IMR-90 (cell line): ENCODE measurements around the gene CMIP. TPM values are rescaled to one million over a fixed set of nuclear protein-coding genes. Genes with fewer than 3 reads are reported as not detected.

Source experiments
- ATAC-seq: fragments of 200-7000 bp; cut with Tn5 transposase; 2 replicates; pipeline ENCODE4 v1.9.1; 2020; ENCODE audit warnings: low read depth, mild to moderate bottlenecking, moderate library complexity
- BruUV-seq: library from RNA; stranded (reverse); fragments of 400-500 nt; replicated peaks from 2 replicates; lab custom pipeline; 2021; lab: Mats Ljungman, UMichigan
- CTCF ChIA-PET: fragments of 300-600 bp; formaldehyde crosslinking; extraction: SDS; loops from one replicate; lab custom pipeline; 2021; ENCODE audit warnings: antibody characterized with exemption; lab: Yijun Ruan, JAX
- POLR2A ChIA-PET: fragments of 300-600 bp; sonication (Branson Sonifier 250); formaldehyde crosslinking; loops from one replicate; lab custom pipeline; 2022; ENCODE audit warnings: antibody characterized with exemption; ENCODE audit not compliant: unreplicated experiment; lab: Charles Lee
- DNase-seq: peaks from one replicate; pipeline ENCODE4 v3.0.0; 2013
- H2AFZ ChIP-seq: replicated peaks from 2 replicates; pipeline ENCODE3; 2013; ENCODE audit warnings: low read length, mild to moderate bottlenecking; ENCODE audit not compliant: poor library complexity
- H2AK5ac ChIP-seq: 2 replicates; pipeline ENCODE4 v1.6.1; 2013; ENCODE audit warnings: low read depth, low read length, inconsistent platforms
- H2AK9ac ChIP-seq: replicated peaks from 2 replicates; pipeline ENCODE3; 2013; ENCODE audit warnings: mild to moderate bottlenecking, low read depth, low read length, moderate library complexity; ENCODE audit not compliant: poor library complexity
- H2BK120ac ChIP-seq: 2 replicates; pipeline ENCODE4 v1.6.1; 2013; ENCODE audit warnings: low read depth, low read length, inconsistent platforms
- H2BK15ac ChIP-seq: 3 replicates; pipeline ENCODE4 v1.6.1; 2013; ENCODE audit warnings: low read depth, low read length, inconsistent platforms
- H2BK20ac ChIP-seq: 2 replicates; pipeline ENCODE4 v1.6.1; 2013; ENCODE audit warnings: low read depth, mild to moderate bottlenecking, inconsistent platforms, low read length, moderate library complexity
- H2BK5ac ChIP-seq: 2 replicates; pipeline ENCODE4 v1.6.1; 2013; ENCODE audit warnings: mild to moderate bottlenecking, low read depth, low read length, inconsistent platforms; ENCODE audit not compliant: poor library complexity, severe bottlenecking
- H3K14ac ChIP-seq: replicated peaks from 2 replicates; pipeline ENCODE4 v1.6.1; 2013; ENCODE audit warnings: low read depth, low read length, inconsistent platforms
- H3K18ac ChIP-seq: 2 replicates; pipeline ENCODE4 v1.6.1; 2013; ENCODE audit warnings: low read depth, low read length, control low read depth
- H3K23ac ChIP-seq: 2 replicates; pipeline ENCODE4 v1.6.1; 2013; ENCODE audit warnings: low read depth, low read length, inconsistent platforms
- H3K27ac ChIP-seq: 2 replicates; pipeline ENCODE4 v1.5.1; 2013; ENCODE audit warnings: mild to moderate bottlenecking, control low read depth, low read length; ENCODE audit not compliant: insufficient read depth
- H3K27me3 ChIP-seq: 2 replicates; pipeline ENCODE4 v1.6.1; 2013; ENCODE audit warnings: low read length; ENCODE audit not compliant: control insufficient read depth, insufficient read depth
- H3K36me3 ChIP-seq: 2 replicates; pipeline ENCODE4 v1.6.1; 2013; ENCODE audit warnings: low read length, mixed read lengths; ENCODE audit not compliant: control insufficient read depth, insufficient read depth
- H3K4ac ChIP-seq: 2 replicates; pipeline ENCODE4 v1.6.1; 2013; ENCODE audit warnings: low read depth, low read length, inconsistent platforms
- H3K4me1 ChIP-seq: 2 replicates; pipeline ENCODE4 v1.6.1; 2013; ENCODE audit warnings: low read length, mixed read lengths; ENCODE audit not compliant: control insufficient read depth, insufficient read depth
- H3K4me2 ChIP-seq: 2 replicates; pipeline ENCODE4 v1.6.1; 2013; ENCODE audit warnings: low read depth, mild to moderate bottlenecking, control low read depth, low read length, moderate library complexity
- H3K4me3 ChIP-seq: 2 replicates; pipeline ENCODE4 v1.5.1; 2013; ENCODE audit warnings: low read depth, mild to moderate bottlenecking, control low read depth, low read length, moderate library complexity; ENCODE audit not compliant: insufficient read depth
- H3K56ac ChIP-seq: 2 replicates; pipeline ENCODE4 v1.6.1; 2013; ENCODE audit warnings: low read length, inconsistent platforms; ENCODE audit not compliant: insufficient read depth; ENCODE audit errors: extremely low read depth
- H3K79me1 ChIP-seq, 2 experiments: 2 replicates each; pipeline ENCODE4 v1.6.1; 2013; ENCODE audit warnings: low read length in 2 of 2, inconsistent platforms in 1 of 2, low read depth in 1 of 2
- H3K9ac ChIP-seq: 2 replicates; pipeline ENCODE4 v1.6.1; 2013; ENCODE audit warnings: low read depth, low read length, control low read depth
- H3K9me1 ChIP-seq: 2 replicates; pipeline ENCODE4 v1.6.1; 2013; ENCODE audit warnings: low read length, inconsistent platforms; ENCODE audit not compliant: insufficient read depth
- H3K9me3 ChIP-seq: 2 replicates; pipeline ENCODE4 v1.6.1; 2013; ENCODE audit warnings: low read length; ENCODE audit not compliant: control insufficient read depth, insufficient read depth
- H4K20me1 ChIP-seq: 2 replicates; pipeline ENCODE4 v1.6.1; 2013; ENCODE audit warnings: low read length, inconsistent platforms; ENCODE audit not compliant: insufficient read depth
- H4K5ac ChIP-seq: 2 replicates; pipeline ENCODE4 v1.6.1; 2013; ENCODE audit warnings: mild to moderate bottlenecking, low read depth, low read length, control low read depth
- H4K8ac ChIP-seq, 2 experiments: 2 replicates each; pipeline ENCODE4 v1.6.1; 2013; ENCODE audit warnings: low read depth in 2 of 2, low read length in 2 of 2, control low read depth in 1 of 2, inconsistent platforms in 1 of 2
- H4K91ac ChIP-seq: 2 replicates; pipeline ENCODE4 v1.6.1; 2013; ENCODE audit warnings: low read depth, low read length, inconsistent platforms; ENCODE audit not compliant: insufficient read depth
- CTCF ChIP-seq: conservative IDR thresholded peaks from 2 replicates; pipeline ENCODE4 v1.5.1; 2012; ENCODE audit warnings: mild to moderate bottlenecking, low read depth, low read length, improper control_type of control experiment
- FOS ChIP-seq: fragments of 150-350 bp; IDR thresholded peaks from 2 replicates; pipeline ENCODE4 v1.6.1; 2016; ENCODE audit warnings: low read depth, low read length
- RAD21 ChIP-seq: IDR thresholded peaks from 2 replicates; pipeline ENCODE4 v1.6.1; 2012; ENCODE audit warnings: low read length, improper control_type of control experiment
- USF2 ChIP-seq: fragments of 150-350 bp; IDR thresholded peaks from 2 replicates; pipeline ENCODE4 v1.6.1; 2017; ENCODE audit warnings: mild to moderate bottlenecking, antibody characterized with exemption, low read length, low read depth
- WGBS, 2 experiments: methylation state at CpG; one replicate each; pipeline versions ENCODE4 v1.1.5 to v1.1.7; 2013; ENCODE audit warnings: missing lambda C conversion rate in 2 of 2; ENCODE audit not compliant: insufficient read length in 1 of 2; ENCODE audit errors: extremely low coverage in 2 of 2; 5-methylcytosine and 5-hydroxymethylcytosine counted together
- dilution Hi-C: fragments of 300-500 bp; cut with HindIII; formaldehyde crosslinking; loops from one replicate; pipeline ENCODE4 v1.14.3; 2018; ENCODE audit warnings: low sequenced_read_pairs; ENCODE audit not compliant: unreplicated experiment
- in situ Hi-C: fragments of 300-500 bp; cut with MboI; formaldehyde crosslinking; loops from 3 replicates; pipeline ENCODE4 v1.14.3; 2019; ENCODE audit warnings: low sequenced_read_pairs, inconsistent platforms, mixed read lengths
- intact Hi-C: fragments of 100-400 bp; cut with micrococcal nuclease; formaldehyde crosslinking; loops from 2 replicates; pipeline ENCODE4 v1.10.0; 2022
- polyA plus RNA-seq, 3 experiments: library from polyadenylated mRNA; depleted of rRNA; stranded (reverse); fragments of >200 nt; gene quantifications; 2 replicates each; pipeline ENCODE4 v1.2.3, GENCODE V29; 2012; ENCODE audit warnings: low replicate concordance in 1 of 3
- total RNA-seq: library from RNA; depleted of rRNA; stranded (reverse); fragments of >200 nt; gene quantifications from 2 replicates; pipeline ENCODE4 v1.2.3, GENCODE V29; 2012

The CMIP gene
- total and polyA plus RNA-seq, 2 of the 4 experiments (the other 2 are of a cell fraction), result 3.2 to 11.6 TPM

DNA sequence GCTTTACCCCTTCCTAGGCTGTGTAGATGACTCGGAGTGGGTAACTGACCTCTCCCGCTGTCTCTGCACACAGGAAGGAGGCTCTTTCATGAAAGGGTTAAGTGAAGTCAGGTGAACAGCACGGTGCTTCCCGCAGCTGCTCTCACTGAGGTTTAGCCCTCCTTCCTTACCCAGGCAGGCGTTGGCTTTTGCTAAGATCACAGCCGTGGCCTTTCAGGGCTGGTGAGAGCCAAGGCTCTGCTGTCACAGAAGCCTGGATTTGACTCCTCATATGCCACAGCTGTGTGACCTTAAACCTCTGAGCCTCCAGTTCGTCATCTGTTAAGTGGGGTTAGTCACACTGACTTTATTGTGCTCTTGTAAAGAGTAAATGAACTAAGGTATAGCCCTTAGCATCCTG, 243.6 kb downstream of the CMIP start:
- no peaks in the 10 kb centered on the region for H3K9me3 ChIP-seq
- CTCF ChIA-PET, result interaction anchor here (0.6 to 1.2 kb wide), 2 partner anchors 9 to 205 kb away, joined by 3 read pairs; no protein-coding TSS in a partner anchor

More for the DNA sequence above, 243.6 kb downstream of the CMIP start:
- H3K56ac ChIP-seq, result no peak overlapping the region
- H3K23ac ChIP-seq, result no peak overlapping the region
- no peak overlapping the region for H4K5ac ChIP-seq
- DNase-seq (peak; percentile 10), ATAC-seq (no peak)
- peaks cover 43% of the 10 kb centered on the region for H4K20me1 ChIP-seq
- H2AK5ac ChIP-seq, result no peak overlapping the region
- H3K4me2 ChIP-seq, result no peak overlapping the region
- in situ Hi-C loops, result no loop called here
- intact Hi-C loops, result no loop called here
- H4K91ac ChIP-seq, result no peak overlapping the region
- peaks cover 8% of the 10 kb centered on the region for H3K4me1 ChIP-seq
- H3K79me1 ChIP-seq, result peaks cover 0 to 22% of the 10 kb centered on the region in 2 experiments; a peak in 3 of 4 replicates
- H3K4me3 ChIP-seq, result no peak overlapping the region
- WGBS, 2 experiments, result no CpG with 5 or more reads among the region's 7 CpGs
- TF ChIP-seq FOS (no peak), RAD21 (no peak), USF2 (no peak), CTCF (no peak)
- H2AK9ac ChIP-seq, result no peak overlapping the region
- H2AFZ ChIP-seq, result no peak overlapping the region
- H3K4ac ChIP-seq, result no peak overlapping the region
- peaks cover 19% of the 10 kb centered on the region for H3K9me1 ChIP-seq
- no peak overlapping the region for H4K8ac ChIP-seq
- no peak overlapping the region for H2BK15ac ChIP-seq
- no peak overlapping the region for H2BK5ac ChIP-seq
- no TSS peak for BruUV-seq
- POLR2A ChIA-PET, result no interaction called here
- peaks cover 12% of the 10 kb centered on the region for H3K36me3 ChIP-seq
- H3K14ac ChIP-seq, result no peak overlapping the region
- H3K9ac ChIP-seq, result no peak overlapping the region
- dilution Hi-C loops, result no loop called here
- H2BK120ac ChIP-seq, result no peak overlapping the region
- H3K18ac ChIP-seq, result no peak overlapping the region
- H3K27ac ChIP-seq, result no peak overlapping the region
- H2BK20ac ChIP-seq, result no peak overlapping the region
- H3K27me3 ChIP-seq, result no peaks in the 10 kb centered on the region
